ENCODE measurements around the gene SMURF1. TPM values are rescaled to one million over a fixed set of nuclear protein-coding genes. Genes with fewer than 3 reads are reported as not detected.

The SMURF1 gene
- total and polyA plus RNA-seq, 2 of the 4 experiments (the other 2 are of a cell fraction) = 13.4 to 20.3 TPM

DNA sequence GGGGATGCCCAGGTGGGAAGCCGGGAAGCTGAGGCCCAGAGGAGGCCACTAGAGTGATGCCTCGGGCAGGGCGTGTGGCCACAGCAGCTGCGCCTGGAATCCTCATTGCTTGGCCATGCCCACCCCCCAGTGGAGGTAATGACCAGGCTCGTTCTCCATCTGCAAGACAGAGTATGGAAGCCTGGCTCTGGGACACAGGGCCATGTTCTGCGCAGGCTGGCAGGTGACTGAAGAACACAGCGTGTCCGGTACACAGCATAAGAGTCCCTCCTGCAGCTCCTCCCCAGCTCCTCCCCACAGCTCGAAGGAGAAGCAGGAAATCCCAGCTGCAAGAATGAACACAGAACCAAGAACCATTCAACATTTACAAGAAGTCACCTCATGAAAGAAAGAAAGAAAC is 64.8 kb downstream of the SMURF1 start:
- 84% methylated on average over 6 of the region's 9 CpGs; no CpG with 5 or more reads in 1 of the 2 experiments for WGBS, 2 experiments (ENCODE audit: extremely low coverage in 2 of 2, insufficient read length in 1 of 2)
- Histone ChIP-seq H2BK15ac (ENCODE audit: low read depth, low read length) (no peak overlapping the region), H3K27ac (ENCODE audit: insufficient read depth, low read length) (peak overlapping the region; percentile 65; the same call in 1 of the 2 replicates), H2AFZ (replicated peaks; ENCODE audit: low read length, poor library complexity) (peak overlapping the region; percentile 16), H3K79me1 (ENCODE audit: low read depth in 1 of 2, low read length in 2 of 2) (peaks cover 14 to 79% of the 10 kb centered on the region in 2 experiments), H3K4me2 (ENCODE audit: low read depth, low read length) (peak overlapping the region; percentile 42; the same call in 1 of the 2 replicates), H2BK120ac (ENCODE audit: low read depth, low read length) (0 out of 2 replicates have a peak overlapping the region, but pooled peaks have one; percentile 44), H3K9ac (ENCODE audit: low read depth, low read length) (no peak overlapping the region), H2BK20ac (ENCODE audit: low read depth, low read length) (no peak overlapping the region), H3K27me3 (ENCODE audit: control insufficient read depth, insufficient read depth, low read length) (no peaks in the 10 kb centered on the region), H3K9me1 (ENCODE audit: insufficient read depth, low read length) (peaks cover 20% of the 10 kb centered on the region), H3K9me3 (ENCODE audit: control insufficient read depth, insufficient read depth, low read length) (no peaks in the 10 kb centered on the region), H2AK5ac (ENCODE audit: low read depth, low read length) (no peak overlapping the region), H3K36me3 (ENCODE audit: control insufficient read depth, insufficient read depth, low read length) (peaks cover 2% of the 10 kb centered on the region; the same call in 1 of the 2 replicates), H2BK5ac (ENCODE audit: low read depth, low read length, poor library complexity, severe bottlenecking) (no peak overlapping the region), H4K5ac (ENCODE audit: low read depth, low read length) (peak overlapping the region; percentile 59; the same call in 1 of the 2 replicates), H3K4me1 (ENCODE audit: control insufficient read depth, insufficient read depth, low read length) (peaks cover 12% of the 10 kb centered on the region), H3K4me3 (ENCODE audit: insufficient read depth, low read depth, low read length) (no peak overlapping the region), H3K14ac (replicated peaks; ENCODE audit: low read depth, low read length) (0 out of 2 replicates have a peak overlapping the region, but pooled peaks have one; percentile 44), H3K56ac (ENCODE audit: extremely low read depth, insufficient read depth, low read length) (no peak overlapping the region), H3K18ac (ENCODE audit: low read depth, low read length) (peak overlapping the region; percentile 65; the same call in 1 of the 2 replicates), H3K23ac (ENCODE audit: low read depth, low read length) (no peak overlapping the region; the same call in 1 of the 2 replicates), H2AK9ac (replicated peaks; ENCODE audit: low read depth, low read length, poor library complexity) (peak overlapping the region; percentile 18), H4K91ac (ENCODE audit: insufficient read depth, low read depth, low read length) (no peak overlapping the region), H3K4ac (ENCODE audit: low read depth, low read length) (no peak overlapping the region; the same call in 1 of the 2 replicates), H4K20me1 (ENCODE audit: insufficient read depth, low read length) (peaks cover 52% of the 10 kb centered on the region), H4K8ac (ENCODE audit: low read depth in 2 of 2, low read length in 2 of 2) (no peak overlapping the region)
- in situ Hi-C loops (cut with MboI; ENCODE audit: low sequenced_read_pairs) = no loop called here
- TF ChIP-seq MAFK (IDR thresholded peaks at IDR 0.05; ENCODE audit: low read depth, low read length) (no peak), CEBPB (IDR thresholded peaks at IDR 0.05; ENCODE audit: low read depth, low read length) (no peak), SMC3 (IDR thresholded peaks at IDR 0.05; ENCODE audit: low read depth, low read length) (no peak), BHLHE40 (IDR thresholded peaks at IDR 0.05; ENCODE audit: low read depth, low read length) (no peak), POLR2A (IDR thresholded peaks at IDR 0.05; ENCODE audit: low read depth, low read length) (no peak), MAZ (IDR thresholded peaks at IDR 0.05; ENCODE audit: borderline replicate concordance, low read depth, low read length) (no peak)
- TF ChIP-seq, protein P1, sequence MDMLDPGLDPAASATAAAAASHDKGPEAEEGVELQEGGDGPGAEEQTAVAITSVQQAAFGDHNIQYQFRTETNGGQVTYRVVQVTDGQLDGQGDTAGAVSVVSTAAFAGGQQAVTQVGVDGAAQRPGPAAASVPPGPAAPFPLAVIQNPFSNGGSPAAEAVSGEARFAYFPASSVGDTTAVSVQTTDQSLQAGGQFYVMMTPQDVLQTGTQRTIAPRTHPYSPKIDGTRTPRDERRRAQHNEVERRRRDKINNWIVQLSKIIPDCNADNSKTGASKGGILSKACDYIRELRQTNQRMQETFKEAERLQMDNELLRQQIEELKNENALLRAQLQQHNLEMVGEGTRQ (IDR thresholded peaks at IDR 0.05; ENCODE audit: low read depth, low read length) = no peak
- intact Hi-C loops (cut with micrococcal nuclease) = no loop called here
- DNase-seq (no peak), ATAC-seq (ENCODE audit: low read depth) (peak; percentile 65)
- ChIA-PET CTCF (interaction anchor here (1.2 kb wide), 1 partner anchor 48 kb away, joined by 3 read pairs; no protein-coding TSS in a partner anchor), POLR2A (ENCODE audit: unreplicated experiment) (no interaction called here)
- dilution Hi-C loops (cut with HindIII; ENCODE audit: low sequenced_read_pairs, unreplicated experiment) = no loop called here
- BruUV-seq (replicated peaks) = no TSS peak
